GM23338 (cell line): ENCODE results near the gene FGFBP1. TPM values are rescaled to one million over a fixed set of nuclear protein-coding genes. Genes with fewer than 3 reads are reported as not detected.
A peak's percentile ranks its signal among the peaks of the same experiment; 100 is the strongest.

Source experiments
- ATAC-seq: fragments of 200-7000 bp; cut with Tn5 transposase; 3 replicates; pipeline ENCODE4 v1.9.1; 2020
- DNase-seq: peaks from one replicate; pipeline ENCODE4 v3.0.0-alpha.2; 2015; ENCODE audit warnings: low spot score
- H2AFZ ChIP-seq: fragments of 200-600 bp; sonication (generic); 2 replicates; pipeline ENCODE4 v1.8.0; 2016; ENCODE audit warnings: antibody characterized with exemption, mild to moderate bottlenecking, moderate library complexity
- H3F3A ChIP-seq: fragments of 200-600 bp; sonication (generic); replicated peaks from 2 replicates; pipeline ENCODE4 v1.8.0; 2017; ENCODE audit warnings: antibody characterized with exemption, mixed run types, low read depth
- H3K27ac ChIP-seq: fragments of 200-600 bp; sonication (generic); 2 replicates; pipeline ENCODE4 v1.6.1; 2016; ENCODE audit warnings: low read depth
- H3K27me3 ChIP-seq: fragments of 200-600 bp; sonication (generic); 2 replicates; pipeline ENCODE4 v1.8.0; 2016; ENCODE audit warnings: mild to moderate bottlenecking, mixed run types, moderate library complexity; ENCODE audit not compliant: insufficient read depth
- H3K36me3 ChIP-seq: fragments of 200-600 bp; sonication (generic); 2 replicates; pipeline ENCODE4 v1.8.0; 2016; ENCODE audit warnings: mild to moderate bottlenecking; ENCODE audit not compliant: insufficient read depth
- H3K4me1 ChIP-seq: fragments of 200-600 bp; sonication (generic); 2 replicates; pipeline ENCODE4 v1.8.0; 2016; ENCODE audit warnings: mild to moderate bottlenecking, moderate library complexity; ENCODE audit not compliant: insufficient read depth
- H3K4me2 ChIP-seq: fragments of 200-600 bp; sonication (generic); 2 replicates; pipeline ENCODE4 v1.7.1; 2017; ENCODE audit warnings: mixed run types
- H3K4me3 ChIP-seq: fragments of 200-600 bp; sonication (generic); 2 replicates; pipeline ENCODE4 v1.6.1; 2016; ENCODE audit warnings: mixed run types
- H3K79me2 ChIP-seq: fragments of 200-600 bp; sonication (generic); replicated peaks from 2 replicates; pipeline ENCODE4 v1.8.0; 2017; ENCODE audit warnings: mild to moderate bottlenecking; ENCODE audit not compliant: insufficient read depth
- H3K9me2 ChIP-seq: fragments of 200-600 bp; sonication (generic); 2 replicates; pipeline ENCODE4 v1.8.0; 2017; ENCODE audit not compliant: insufficient read depth
- H4K20me1 ChIP-seq: fragments of 200-600 bp; sonication (generic); replicated peaks from 2 replicates; pipeline ENCODE4 v1.8.0; 2017; ENCODE audit warnings: mild to moderate bottlenecking; ENCODE audit not compliant: insufficient read depth
- H3K27ac Mint-ChIP-seq: 2 replicates; pipeline ENCODE4 v1.8.0; 2020; ENCODE audit warnings: inconsistent platforms, mild to moderate bottlenecking, moderate library complexity, mixed read lengths
- H3K27me3 Mint-ChIP-seq: 3 replicates; pipeline ENCODE4 v1.8.0; 2022; ENCODE audit warnings: low read depth, mild to moderate bottlenecking, moderate library complexity, mixed read lengths, inconsistent platforms; ENCODE audit not compliant: insufficient read depth, poor library complexity
- H3K36me3 Mint-ChIP-seq: 3 replicates; pipeline ENCODE4 v1.8.0; 2021; ENCODE audit warnings: low read depth, mild to moderate bottlenecking, inconsistent platforms, moderate library complexity, mixed read lengths
- H3K4me1 Mint-ChIP-seq: 3 replicates; pipeline ENCODE4 v1.8.0; 2020; ENCODE audit warnings: mild to moderate bottlenecking, inconsistent platforms, mixed read lengths
- H3K4me3 Mint-ChIP-seq: 3 replicates; pipeline ENCODE4 v1.8.0; 2021; ENCODE audit warnings: moderate library complexity, mild to moderate bottlenecking, inconsistent platforms, mixed read lengths
- H3K9me3 Mint-ChIP-seq: 3 replicates; pipeline ENCODE4 v1.8.0; 2020; ENCODE audit warnings: moderate library complexity, mild to moderate bottlenecking, inconsistent platforms, mixed read lengths
- EZH2 ChIP-seq: fragments of 200-600 bp; sonication (generic); IDR thresholded peaks from one replicate; pipeline ENCODE4 v1.8.0; 2017; ENCODE audit warnings: antibody characterized with exemption, mild to moderate bottlenecking, low read depth; ENCODE audit not compliant: unreplicated experiment
- NANOG ChIP-seq: IDR thresholded peaks from 2 replicates; pipeline ENCODE4 v1.6.1; 2016; ENCODE audit warnings: antibody characterized with exemption, borderline replicate concordance
- STAT1 ChIP-seq: IDR thresholded peaks from one replicate; pipeline ENCODE4 v1.6.1; 2016; ENCODE audit warnings: antibody characterized with exemption; ENCODE audit not compliant: unreplicated experiment
- ZNF331 ChIP-seq: fragments of 250-450 bp; sonication (Bioruptor Pico); IDR thresholded peaks from 2 replicates; pipeline ENCODE4 v1.5.0; 2020; ENCODE audit warnings: low read depth, mild to moderate bottlenecking, moderate library complexity
- polyA plus RNA-seq: library from polyadenylated mRNA; unstranded; fragments of >200 nt; fragmentation: Nextera tagmentation; extraction: Ambion mirVana; gene quantifications from 2 replicates; pipeline ENCODE4 v1.2.1, GENCODE V29; 2016
- total RNA-seq: library from RNA; depleted of rRNA; stranded (reverse); fragments of >200 nt; shearing (Covaris generic); gene quantifications from 2 replicates; pipeline ENCODE4 v1.2.3, GENCODE V29; 2014
- TF ChIP-seq, protein P1 (sequence below): IDR thresholded peaks from one replicate; pipeline ENCODE4 v1.6.1; 2018; ENCODE audit warnings: antibody characterized with exemption; ENCODE audit not compliant: unreplicated experiment
- TF ChIP-seq, protein P2 (sequence below): fragments of 250-450 bp; sonication (Bioruptor Pico); IDR thresholded peaks from 2 replicates; pipeline ENCODE4 v1.5.0; 2020; ENCODE audit warnings: mild to moderate bottlenecking, moderate library complexity
- TF ChIP-seq, protein P3 (sequence below), 2 experiments: fragments of 200-600 bp in 1 of 2; sonication (generic) in 1 of 2; conservative IDR thresholded peaks; 2 replicates each; pipeline versions ENCODE4 v1.5.1 to v1.6.1; 2016 to 2017; ENCODE audit warnings: antibody characterized with exemption in 2 of 2, low read depth in 2 of 2, mild to moderate bottlenecking in 2 of 2, moderate library complexity in 1 of 2

FGFBP1 gene
- total and polyA plus RNA-seq, 2 experiments from 2014 or later = 0.15 TPM; not detected in 1

DNA sequence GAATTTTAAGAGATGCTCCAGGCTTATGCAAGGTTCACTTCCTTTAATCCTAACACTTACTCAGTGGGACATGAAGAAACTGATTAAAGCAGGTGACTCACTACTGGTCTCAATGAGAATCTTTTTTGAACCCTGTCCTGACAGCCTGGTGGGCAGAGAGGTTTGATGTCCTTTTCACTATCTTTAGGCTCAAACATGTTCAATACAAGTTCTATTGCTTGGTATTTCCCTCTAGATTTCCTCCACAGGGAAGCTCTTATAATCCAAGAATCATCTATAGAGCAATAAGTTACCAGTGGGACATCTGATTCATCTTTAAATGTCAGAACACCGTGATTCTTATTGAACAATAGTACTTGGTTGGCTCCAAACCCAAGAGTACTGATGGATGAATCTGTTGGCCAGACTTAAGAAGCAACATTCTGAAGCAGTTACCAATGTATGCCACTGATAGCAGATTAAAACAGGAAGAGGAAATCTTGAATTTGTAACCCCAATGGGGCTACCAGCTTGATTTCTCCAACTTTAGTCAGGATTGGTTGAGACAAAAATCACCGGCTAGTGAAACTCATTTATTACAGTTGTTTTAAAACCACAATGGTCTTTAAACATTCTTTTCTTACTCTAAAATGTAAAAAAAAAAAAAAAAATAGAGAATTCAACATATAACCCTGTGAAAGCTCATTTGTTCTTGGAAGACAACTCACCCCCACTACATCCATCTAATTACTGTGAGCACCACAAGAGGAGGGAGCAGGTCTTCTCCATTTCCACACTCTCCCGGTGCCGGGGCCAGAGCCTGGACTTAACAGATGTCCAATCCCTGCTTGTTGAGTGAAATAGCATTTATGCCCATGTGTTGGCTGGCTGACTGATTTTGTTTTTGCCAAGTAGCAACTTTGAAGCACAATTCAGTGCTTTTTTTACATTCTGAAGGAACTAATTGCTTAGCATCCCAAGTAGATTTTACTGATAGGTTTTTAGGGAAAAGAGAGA is 43.3 kb downstream of the FGFBP1 start:
- no peaks in the 10 kb centered on the region for H3K27me3 ChIP-seq
- H3K27ac Mint-ChIP-seq = no peak overlapping the region
- no peak overlapping the region for H3K4me3 Mint-ChIP-seq
- H3K27ac ChIP-seq = no peak overlapping the region
- H3F3A ChIP-seq = no peaks in the 10 kb centered on the region
- TF ChIP-seq NANOG (no peak), STAT1 (no peak), EZH2 (no peak), ZNF331 (CRISPR knock-in tag) (no peak)
- TF ChIP-seq, protein P1, sequence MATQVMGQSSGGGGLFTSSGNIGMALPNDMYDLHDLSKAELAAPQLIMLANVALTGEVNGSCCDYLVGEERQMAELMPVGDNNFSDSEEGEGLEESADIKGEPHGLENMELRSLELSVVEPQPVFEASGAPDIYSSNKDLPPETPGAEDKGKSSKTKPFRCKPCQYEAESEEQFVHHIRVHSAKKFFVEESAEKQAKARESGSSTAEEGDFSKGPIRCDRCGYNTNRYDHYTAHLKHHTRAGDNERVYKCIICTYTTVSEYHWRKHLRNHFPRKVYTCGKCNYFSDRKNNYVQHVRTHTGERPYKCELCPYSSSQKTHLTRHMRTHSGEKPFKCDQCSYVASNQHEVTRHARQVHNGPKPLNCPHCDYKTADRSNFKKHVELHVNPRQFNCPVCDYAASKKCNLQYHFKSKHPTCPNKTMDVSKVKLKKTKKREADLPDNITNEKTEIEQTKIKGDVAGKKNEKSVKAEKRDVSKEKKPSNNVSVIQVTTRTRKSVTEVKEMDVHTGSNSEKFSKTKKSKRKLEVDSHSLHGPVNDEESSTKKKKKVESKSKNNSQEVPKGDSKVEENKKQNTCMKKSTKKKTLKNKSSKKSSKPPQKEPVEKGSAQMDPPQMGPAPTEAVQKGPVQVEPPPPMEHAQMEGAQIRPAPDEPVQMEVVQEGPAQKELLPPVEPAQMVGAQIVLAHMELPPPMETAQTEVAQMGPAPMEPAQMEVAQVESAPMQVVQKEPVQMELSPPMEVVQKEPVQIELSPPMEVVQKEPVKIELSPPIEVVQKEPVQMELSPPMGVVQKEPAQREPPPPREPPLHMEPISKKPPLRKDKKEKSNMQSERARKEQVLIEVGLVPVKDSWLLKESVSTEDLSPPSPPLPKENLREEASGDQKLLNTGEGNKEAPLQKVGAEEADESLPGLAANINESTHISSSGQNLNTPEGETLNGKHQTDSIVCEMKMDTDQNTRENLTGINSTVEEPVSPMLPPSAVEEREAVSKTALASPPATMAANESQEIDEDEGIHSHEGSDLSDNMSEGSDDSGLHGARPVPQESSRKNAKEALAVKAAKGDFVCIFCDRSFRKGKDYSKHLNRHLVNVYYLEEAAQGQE = no peak
- TF ChIP-seq, protein P2, sequence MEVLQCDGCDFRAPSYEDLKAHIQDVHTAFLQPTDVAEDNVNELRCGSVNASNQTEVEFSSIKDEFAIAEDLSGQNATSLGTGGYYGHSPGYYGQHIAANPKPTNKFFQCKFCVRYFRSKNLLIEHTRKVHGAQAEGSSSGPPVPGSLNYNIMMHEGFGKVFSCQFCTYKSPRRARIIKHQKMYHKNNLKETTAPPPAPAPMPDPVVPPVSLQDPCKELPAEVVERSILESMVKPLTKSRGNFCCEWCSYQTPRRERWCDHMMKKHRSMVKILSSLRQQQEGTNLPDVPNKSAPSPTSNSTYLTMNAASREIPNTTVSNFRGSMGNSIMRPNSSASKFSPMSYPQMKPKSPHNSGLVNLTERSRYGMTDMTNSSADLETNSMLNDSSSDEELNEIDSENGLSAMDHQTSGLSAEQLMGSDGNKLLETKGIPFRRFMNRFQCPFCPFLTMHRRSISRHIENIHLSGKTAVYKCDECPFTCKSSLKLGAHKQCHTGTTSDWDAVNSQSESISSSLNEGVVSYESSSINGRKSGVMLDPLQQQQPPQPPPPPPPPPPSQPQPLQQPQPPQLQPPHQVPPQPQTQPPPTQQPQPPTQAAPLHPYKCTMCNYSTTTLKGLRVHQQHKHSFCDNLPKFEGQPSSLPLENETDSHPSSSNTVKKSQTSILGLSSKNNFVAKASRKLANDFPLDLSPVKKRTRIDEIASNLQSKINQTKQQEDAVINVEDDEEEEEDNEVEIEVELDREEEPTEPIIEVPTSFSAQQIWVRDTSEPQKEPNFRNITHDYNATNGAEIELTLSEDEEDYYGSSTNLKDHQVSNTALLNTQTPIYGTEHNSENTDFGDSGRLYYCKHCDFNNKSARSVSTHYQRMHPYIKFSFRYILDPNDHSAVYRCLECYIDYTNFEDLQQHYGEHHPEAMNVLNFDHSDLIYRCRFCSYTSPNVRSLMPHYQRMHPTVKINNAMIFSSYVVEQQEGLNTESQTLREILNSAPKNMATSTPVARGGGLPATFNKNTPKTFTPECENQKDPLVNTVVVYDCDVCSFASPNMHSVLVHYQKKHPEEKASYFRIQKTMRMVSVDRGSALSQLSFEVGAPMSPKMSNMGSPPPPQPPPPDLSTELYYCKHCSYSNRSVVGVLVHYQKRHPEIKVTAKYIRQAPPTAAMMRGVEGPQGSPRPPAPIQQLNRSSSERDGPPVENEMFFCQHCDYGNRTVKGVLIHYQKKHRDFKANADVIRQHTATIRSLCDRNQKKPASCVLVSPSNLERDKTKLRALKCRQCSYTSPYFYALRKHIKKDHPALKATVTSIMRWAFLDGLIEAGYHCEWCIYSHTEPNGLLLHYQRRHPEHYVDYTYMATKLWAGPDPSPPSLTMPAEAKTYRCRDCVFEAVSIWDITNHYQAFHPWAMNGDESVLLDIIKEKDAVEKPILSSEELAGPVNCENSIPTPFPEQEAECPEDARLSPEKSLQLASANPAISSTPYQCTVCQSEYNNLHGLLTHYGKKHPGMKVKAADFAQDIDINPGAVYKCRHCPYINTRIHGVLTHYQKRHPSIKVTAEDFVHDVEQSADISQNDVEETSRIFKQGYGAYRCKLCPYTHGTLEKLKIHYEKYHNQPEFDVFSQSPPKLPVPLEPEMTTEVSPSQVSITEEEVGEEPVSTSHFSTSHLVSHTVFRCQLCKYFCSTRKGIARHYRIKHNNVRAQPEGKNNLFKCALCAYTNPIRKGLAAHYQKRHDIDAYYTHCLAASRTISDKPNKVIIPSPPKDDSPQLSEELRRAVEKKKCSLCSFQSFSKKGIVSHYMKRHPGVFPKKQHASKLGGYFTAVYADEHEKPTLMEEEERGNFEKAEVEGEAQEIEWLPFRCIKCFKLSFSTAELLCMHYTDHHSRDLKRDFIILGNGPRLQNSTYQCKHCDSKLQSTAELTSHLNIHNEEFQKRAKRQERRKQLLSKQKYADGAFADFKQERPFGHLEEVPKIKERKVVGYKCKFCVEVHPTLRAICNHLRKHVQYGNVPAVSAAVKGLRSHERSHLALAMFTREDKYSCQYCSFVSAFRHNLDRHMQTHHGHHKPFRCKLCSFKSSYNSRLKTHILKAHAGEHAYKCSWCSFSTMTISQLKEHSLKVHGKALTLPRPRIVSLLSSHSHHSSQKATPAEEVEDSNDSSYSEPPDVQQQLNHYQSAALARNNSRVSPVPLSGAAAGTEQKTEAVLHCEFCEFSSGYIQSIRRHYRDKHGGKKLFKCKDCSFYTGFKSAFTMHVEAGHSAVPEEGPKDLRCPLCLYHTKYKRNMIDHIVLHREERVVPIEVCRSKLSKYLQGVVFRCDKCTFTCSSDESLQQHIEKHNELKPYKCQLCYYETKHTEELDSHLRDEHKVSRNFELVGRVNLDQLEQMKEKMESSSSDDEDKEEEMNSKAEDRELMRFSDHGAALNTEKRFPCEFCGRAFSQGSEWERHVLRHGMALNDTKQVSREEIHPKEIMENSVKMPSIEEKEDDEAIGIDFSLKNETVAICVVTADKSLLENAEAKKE (CRISPR knock-in tag) = no peak
- TF ChIP-seq, protein P3, sequence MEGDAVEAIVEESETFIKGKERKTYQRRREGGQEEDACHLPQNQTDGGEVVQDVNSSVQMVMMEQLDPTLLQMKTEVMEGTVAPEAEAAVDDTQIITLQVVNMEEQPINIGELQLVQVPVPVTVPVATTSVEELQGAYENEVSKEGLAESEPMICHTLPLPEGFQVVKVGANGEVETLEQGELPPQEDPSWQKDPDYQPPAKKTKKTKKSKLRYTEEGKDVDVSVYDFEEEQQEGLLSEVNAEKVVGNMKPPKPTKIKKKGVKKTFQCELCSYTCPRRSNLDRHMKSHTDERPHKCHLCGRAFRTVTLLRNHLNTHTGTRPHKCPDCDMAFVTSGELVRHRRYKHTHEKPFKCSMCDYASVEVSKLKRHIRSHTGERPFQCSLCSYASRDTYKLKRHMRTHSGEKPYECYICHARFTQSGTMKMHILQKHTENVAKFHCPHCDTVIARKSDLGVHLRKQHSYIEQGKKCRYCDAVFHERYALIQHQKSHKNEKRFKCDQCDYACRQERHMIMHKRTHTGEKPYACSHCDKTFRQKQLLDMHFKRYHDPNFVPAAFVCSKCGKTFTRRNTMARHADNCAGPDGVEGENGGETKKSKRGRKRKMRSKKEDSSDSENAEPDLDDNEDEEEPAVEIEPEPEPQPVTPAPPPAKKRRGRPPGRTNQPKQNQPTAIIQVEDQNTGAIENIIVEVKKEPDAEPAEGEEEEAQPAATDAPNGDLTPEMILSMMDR (conservative IDR thresholded peaks at IDR 0.05; ENCODE audit: low read depth in 2 of 2) = no peak
- no peak for DNase-seq
- H3K4me2 ChIP-seq = no peak overlapping the region
- no peaks in the 10 kb centered on the region for H3K27me3 Mint-ChIP-seq
- no peaks in the 10 kb centered on the region for H4K20me1 ChIP-seq
- peaks cover 7% of the 10 kb centered on the region for H3K4me1 Mint-ChIP-seq
- peak overlapping the region; percentile 72; the same call in 1 of the 2 replicates for H2AFZ ChIP-seq
- 0 out of 2 replicates have a peak, but pooled peaks cover 6% of the 10 kb centered on the region for H3K4me1 ChIP-seq
- no peak for ATAC-seq
- H3K36me3 Mint-ChIP-seq = no peaks in the 10 kb centered on the region
- H3K4me3 ChIP-seq = no peak overlapping the region
- H3K9me2 ChIP-seq = peaks cover 18% of the 10 kb centered on the region
- H3K9me3 Mint-ChIP-seq = no peaks in the 10 kb centered on the region
- no peaks in the 10 kb centered on the region for H3K36me3 ChIP-seq
- H3K79me2 ChIP-seq = no peaks in the 10 kb centered on the region
